Measurements from ENCODE around the gene EBI3.

DNA sequence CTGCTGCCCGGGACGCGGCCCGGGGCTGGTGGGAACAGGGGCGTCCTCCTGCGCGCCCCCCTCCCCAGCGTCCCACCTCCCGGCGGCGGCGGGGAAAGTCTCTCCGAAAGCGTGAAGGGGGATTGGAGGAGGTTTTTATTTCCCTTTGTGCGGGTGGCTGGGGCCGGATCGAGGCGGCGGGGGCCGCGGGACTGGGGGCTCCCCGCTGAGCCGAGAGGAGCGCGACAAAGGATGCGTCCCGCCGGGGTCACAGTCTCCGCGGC lies 49.9 kb downstream of the EBI3 start:
- TF ChIP-seq, protein P1, sequence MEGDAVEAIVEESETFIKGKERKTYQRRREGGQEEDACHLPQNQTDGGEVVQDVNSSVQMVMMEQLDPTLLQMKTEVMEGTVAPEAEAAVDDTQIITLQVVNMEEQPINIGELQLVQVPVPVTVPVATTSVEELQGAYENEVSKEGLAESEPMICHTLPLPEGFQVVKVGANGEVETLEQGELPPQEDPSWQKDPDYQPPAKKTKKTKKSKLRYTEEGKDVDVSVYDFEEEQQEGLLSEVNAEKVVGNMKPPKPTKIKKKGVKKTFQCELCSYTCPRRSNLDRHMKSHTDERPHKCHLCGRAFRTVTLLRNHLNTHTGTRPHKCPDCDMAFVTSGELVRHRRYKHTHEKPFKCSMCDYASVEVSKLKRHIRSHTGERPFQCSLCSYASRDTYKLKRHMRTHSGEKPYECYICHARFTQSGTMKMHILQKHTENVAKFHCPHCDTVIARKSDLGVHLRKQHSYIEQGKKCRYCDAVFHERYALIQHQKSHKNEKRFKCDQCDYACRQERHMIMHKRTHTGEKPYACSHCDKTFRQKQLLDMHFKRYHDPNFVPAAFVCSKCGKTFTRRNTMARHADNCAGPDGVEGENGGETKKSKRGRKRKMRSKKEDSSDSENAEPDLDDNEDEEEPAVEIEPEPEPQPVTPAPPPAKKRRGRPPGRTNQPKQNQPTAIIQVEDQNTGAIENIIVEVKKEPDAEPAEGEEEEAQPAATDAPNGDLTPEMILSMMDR (CRISPR knock-in tag; IDR thresholded peaks at IDR 0.05): no peak
- TF ChIP-seq ZNF354B (CRISPR knock-in tag; IDR thresholded peaks at IDR 0.05): no peak
- no peak for TF ChIP-seq ELF1 (CRISPR knock-in tag; IDR thresholded peaks at IDR 0.05)
